Endothelial cell of umbilical vein (primary cell): ENCODE results near the gene JAKMIP1. TPM values are rescaled to one million over a fixed set of nuclear protein-coding genes. Genes with fewer than 3 reads are reported as not detected.

Source experiments
- BruUV-seq: library from RNA; stranded (reverse); fragments of 400-500 nt; replicated peaks from 2 replicates; lab custom pipeline; 2021; lab: Mats Ljungman, UMichigan
- CTCF ChIA-PET: fragments of 300-600, 350-600 bp; sonication (Branson Sonifier 250); formaldehyde crosslinking; loops from one replicate; lab custom pipeline; 2021; ENCODE audit warnings: antibody characterized with exemption, inconsistent platforms; lab: Charles Lee
- POLR2A ChIA-PET: fragments of 300-600, 350-600 bp; sonication (Branson Sonifier 250); formaldehyde crosslinking; loops from one replicate; lab custom pipeline; 2021; ENCODE audit warnings: antibody characterized with exemption, inconsistent platforms; lab: Charles Lee
- DNase-seq: peaks from one replicate; pipeline ENCODE4 v3.0.0-alpha.2; 2011; ENCODE audit warnings: low read depth, low spot score
- FAIRE-seq: peaks from 2 replicates; lab custom pipeline; 2011; peaks lifted over from hg19 to GRCh38; lab: Jason Lieb, UNC
- H2AFZ ChIP-seq: 2 replicates; pipeline ENCODE4 v1.6.0; 2012; ENCODE audit warnings: low read depth, low read length, control low read depth, inconsistent platforms
- H3K27ac ChIP-seq: 2 replicates; pipeline ENCODE4 v1.5.1; 2011; ENCODE audit warnings: low read depth, mild to moderate bottlenecking, control low read depth, low read length, moderate library complexity; ENCODE audit not compliant: insufficient read depth
- H3K27me3 ChIP-seq, 2 experiments: 2 replicates each; pipeline versions ENCODE4 v1.6.0 to v1.6.1; 2011; ENCODE audit warnings: low read length in 2 of 2, mixed read lengths in 1 of 2; ENCODE audit not compliant: control insufficient read depth in 2 of 2, insufficient read depth in 2 of 2
- H3K36me3 ChIP-seq, 2 experiments: 2 replicates in 1 of 2; 3 replicates in 1 of 2; pipeline ENCODE4 v1.5.1; 2011; ENCODE audit warnings: low read length in 2 of 2, mild to moderate bottlenecking in 1 of 2, moderate library complexity in 1 of 2; ENCODE audit not compliant: control insufficient read depth in 2 of 2, insufficient read depth in 2 of 2; ENCODE audit errors: extremely low read depth in 1 of 2
- H3K4me1 ChIP-seq: 3 replicates; pipeline ENCODE4 v1.5.1; 2011; ENCODE audit warnings: mild to moderate bottlenecking, low read length; ENCODE audit not compliant: control insufficient read depth, insufficient read depth; ENCODE audit errors: extremely low read depth
- H3K4me2 ChIP-seq: 2 replicates; pipeline ENCODE4 v1.6.1; 2011; ENCODE audit warnings: low read length, control low read depth, mixed read lengths; ENCODE audit not compliant: insufficient read depth
- H3K4me3 ChIP-seq, 3 experiments: fragments of 200-600 bp in 1 of 3; sonication (generic), shearing (Covaris generic) in 1 of 3; replicated peaks in 1 of 3; 2 replicates each; pipeline ENCODE4 v1.5.1; 2011 to 2016; ENCODE audit warnings: control low read depth in 3 of 3, low read length in 3 of 3, mild to moderate bottlenecking in 2 of 3, inconsistent platforms in 1 of 3, low read depth in 1 of 3, moderate library complexity in 1 of 3; ENCODE audit not compliant: insufficient read depth in 1 of 3
- H3K79me2 ChIP-seq: 2 replicates; pipeline ENCODE4 v1.6.0; 2012; ENCODE audit warnings: low read length, inconsistent platforms; ENCODE audit not compliant: control insufficient read depth, insufficient read depth
- H3K9ac ChIP-seq: replicated peaks from 2 replicates; pipeline ENCODE3; 2011; ENCODE audit warnings: low read length, control low read depth; ENCODE audit not compliant: insufficient read depth; ENCODE audit errors: extremely low read depth
- H3K9me1 ChIP-seq: replicated peaks from 3 replicates; pipeline ENCODE4 v1.6.0; 2011; ENCODE audit warnings: mild to moderate bottlenecking, low read length; ENCODE audit not compliant: control insufficient read depth, insufficient read depth; ENCODE audit errors: extremely low read depth
- H3K9me3 ChIP-seq: replicated peaks from 2 replicates; pipeline ENCODE4 v1.5.1; 2012; ENCODE audit warnings: low read length, inconsistent platforms; ENCODE audit not compliant: control insufficient read depth, insufficient read depth
- H4K20me1 ChIP-seq: replicated peaks from 2 replicates; pipeline ENCODE3; 2011; ENCODE audit warnings: mild to moderate bottlenecking, low read length; ENCODE audit not compliant: control insufficient read depth, insufficient read depth; ENCODE audit errors: extremely low read depth
- CTCF ChIP-seq, 2 donors: IDR thresholded peaks; 1 replicate in 1 of 2; 2 replicates in 1 of 2; pipeline ENCODE4 v1.5.1; 2011; ENCODE audit warnings: low read length in 2 of 2, mild to moderate bottlenecking in 2 of 2, moderate library complexity in 2 of 2, control low read depth in 1 of 2, inconsistent platforms in 1 of 2, low read depth in 1 of 2; ENCODE audit not compliant: insufficient read depth in 1 of 2; ENCODE audit errors: extremely low read depth in 1 of 2
- FOS ChIP-seq: IDR thresholded peaks from 2 replicates; pipeline ENCODE4 v1.6.1; 2011; ENCODE audit warnings: mild to moderate bottlenecking, low read length, moderate library complexity, borderline replicate concordance; ENCODE audit not compliant: insufficient read depth
- GATA2 ChIP-seq: IDR thresholded peaks from 2 replicates; pipeline ENCODE4 v1.7.0; 2011; ENCODE audit warnings: low read depth, mild to moderate bottlenecking, moderate library complexity, mixed read lengths, low read length; ENCODE audit not compliant: insufficient read length, insufficient read depth
- JUN ChIP-seq: IDR thresholded peaks from 2 replicates; pipeline ENCODE4 v1.6.1; 2011; ENCODE audit warnings: borderline replicate concordance, low read depth; ENCODE audit not compliant: insufficient read length, insufficient read depth
- MAX ChIP-seq: IDR thresholded peaks from 2 replicates; pipeline ENCODE4 v1.6.1; 2011; ENCODE audit not compliant: insufficient read depth, insufficient read length
- POLR2A ChIP-seq: IDR thresholded peaks from 2 replicates; pipeline ENCODE4 v1.6.1; 2012; ENCODE audit warnings: low read depth, mild to moderate bottlenecking, control low read depth, low read length
- POLR2AphosphoS5 ChIP-seq: IDR thresholded peaks from 2 replicates; pipeline ENCODE4 v1.6.1; 2012; ENCODE audit warnings: low read depth, mild to moderate bottlenecking, control low read depth, low read length, moderate library complexity; ENCODE audit not compliant: insufficient read depth
- dilution Hi-C: fragments of 300-500 bp; cut with MboI; formaldehyde crosslinking; loops from one replicate; pipeline ENCODE4 v1.15.0; 2019; ENCODE audit warnings: low sequenced_read_pairs; ENCODE audit not compliant: extremely low pct_ligation_motif_present
- intact Hi-C: fragments of 100-400 bp; cut with micrococcal nuclease; formaldehyde crosslinking; loops from one replicate; pipeline ENCODE4 v1.10.0; 2022
- polyA plus RNA-seq, 4 experiments: library from polyadenylated mRNA; depleted of rRNA in 3 of 4; stranded (reverse) in 3 of 4; unstranded in 1 of 4; fragments of >200 nt; gene quantifications; 2 replicates each; pipeline versions ENCODE4 v1.2.1 to v1.2.3, GENCODE V29; 2011 to 2012; ENCODE audit warnings: missing spikeins in 1 of 4
- total RNA-seq: library from RNA; stranded (reverse); gene quantifications from 2 replicates; pipeline ENCODE4 v1.2.3, GENCODE V29; 2021

Gene JAKMIP1
- total and polyA plus RNA-seq, 2 donors (not counting 3 experiments of a cell fraction or from before 2014, with no cell fraction given): not detected

GRCh38 chr4:6065166-6065565 is 135.2 kb downstream of the JAKMIP1 start:
- H3K79me2 ChIP-seq: no peaks in the 10 kb centered on the region
- dilution Hi-C loops: no loop called here
- no peaks in the 10 kb centered on the region for H3K36me3 ChIP-seq
- H3K4me3 ChIP-seq: no peak overlapping the region
- DNase-seq (no peak), FAIRE-seq (no peak)
- no peaks in the 10 kb centered on the region for H3K9me1 ChIP-seq
- no peaks in the 10 kb centered on the region for H3K4me1 ChIP-seq
- H3K27ac ChIP-seq: no peak overlapping the region
- CTCF ChIA-PET: no interaction called here
- H4K20me1 ChIP-seq: no peaks in the 10 kb centered on the region
- no TSS peak for BruUV-seq
- no peaks in the 10 kb centered on the region for H3K27me3 ChIP-seq
- H2AFZ ChIP-seq: no peak overlapping the region
- TF ChIP-seq POLR2AphosphoS5 (no peak), MAX (no peak)
- no peaks in the 10 kb centered on the region for H3K9me3 ChIP-seq
- H3K9ac ChIP-seq: no peak overlapping the region
- POLR2A ChIA-PET: no interaction called here
- H3K4me2 ChIP-seq: no peak overlapping the region
- intact Hi-C loops: no loop called here

- DNase-seq (no peak), FAIRE-seq (no peak)
- no peak overlapping the region for H3K9ac ChIP-seq
- H3K9me1 ChIP-seq: no peaks in the 10 kb centered on the region
- H3K27me3 ChIP-seq: no peaks in the 10 kb centered on the region
- H3K4me2 ChIP-seq: no peak overlapping the region
- no peaks in the 10 kb centered on the region for H3K79me2 ChIP-seq
- intact Hi-C loops: no loop called here
- H3K4me3 ChIP-seq: no peak overlapping the region
- dilution Hi-C loops: no loop called here
- no peaks in the 10 kb centered on the region for H3K9me3 ChIP-seq
- CTCF ChIA-PET: no interaction called here
- no peaks in the 10 kb centered on the region for H3K4me1 ChIP-seq
- H3K27ac ChIP-seq: no peak overlapping the region
- no peaks in the 10 kb centered on the region for H3K36me3 ChIP-seq
- BruUV-seq: no TSS peak
- TF ChIP-seq GATA2 (no peak), JUN (no peak), MAX (no peak), FOS (no peak), POLR2A (no peak), CTCF (IDR thresholded peaks at IDR 0.05; ENCODE audit: extremely low read depth in 1 of 2, insufficient read depth in 1 of 2, low read depth in 1 of 2, low read length in 2 of 2) (no peak), POLR2AphosphoS5 (no peak)
- no peaks in the 10 kb centered on the region for H4K20me1 ChIP-seq
- H2AFZ ChIP-seq: no peak overlapping the region
- POLR2A ChIA-PET: no interaction called here
Observed at GRCh38 chr4:6064383-6064782, 136.0 kb downstream of the JAKMIP1 start.
